ENCODE measurements around the gene SLC8A3.
"Not testable (repeated sequence)": the region's sequence is repeated elsewhere in the genome, so short reads cannot be mapped to it uniquely, and the experiment has no call there.

SLC8A3 gene, protein sequence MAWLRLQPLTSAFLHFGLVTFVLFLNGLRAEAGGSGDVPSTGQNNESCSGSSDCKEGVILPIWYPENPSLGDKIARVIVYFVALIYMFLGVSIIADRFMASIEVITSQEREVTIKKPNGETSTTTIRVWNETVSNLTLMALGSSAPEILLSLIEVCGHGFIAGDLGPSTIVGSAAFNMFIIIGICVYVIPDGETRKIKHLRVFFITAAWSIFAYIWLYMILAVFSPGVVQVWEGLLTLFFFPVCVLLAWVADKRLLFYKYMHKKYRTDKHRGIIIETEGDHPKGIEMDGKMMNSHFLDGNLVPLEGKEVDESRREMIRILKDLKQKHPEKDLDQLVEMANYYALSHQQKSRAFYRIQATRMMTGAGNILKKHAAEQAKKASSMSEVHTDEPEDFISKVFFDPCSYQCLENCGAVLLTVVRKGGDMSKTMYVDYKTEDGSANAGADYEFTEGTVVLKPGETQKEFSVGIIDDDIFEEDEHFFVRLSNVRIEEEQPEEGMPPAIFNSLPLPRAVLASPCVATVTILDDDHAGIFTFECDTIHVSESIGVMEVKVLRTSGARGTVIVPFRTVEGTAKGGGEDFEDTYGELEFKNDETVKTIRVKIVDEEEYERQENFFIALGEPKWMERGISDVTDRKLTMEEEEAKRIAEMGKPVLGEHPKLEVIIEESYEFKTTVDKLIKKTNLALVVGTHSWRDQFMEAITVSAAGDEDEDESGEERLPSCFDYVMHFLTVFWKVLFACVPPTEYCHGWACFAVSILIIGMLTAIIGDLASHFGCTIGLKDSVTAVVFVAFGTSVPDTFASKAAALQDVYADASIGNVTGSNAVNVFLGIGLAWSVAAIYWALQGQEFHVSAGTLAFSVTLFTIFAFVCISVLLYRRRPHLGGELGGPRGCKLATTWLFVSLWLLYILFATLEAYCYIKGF

DNA sequence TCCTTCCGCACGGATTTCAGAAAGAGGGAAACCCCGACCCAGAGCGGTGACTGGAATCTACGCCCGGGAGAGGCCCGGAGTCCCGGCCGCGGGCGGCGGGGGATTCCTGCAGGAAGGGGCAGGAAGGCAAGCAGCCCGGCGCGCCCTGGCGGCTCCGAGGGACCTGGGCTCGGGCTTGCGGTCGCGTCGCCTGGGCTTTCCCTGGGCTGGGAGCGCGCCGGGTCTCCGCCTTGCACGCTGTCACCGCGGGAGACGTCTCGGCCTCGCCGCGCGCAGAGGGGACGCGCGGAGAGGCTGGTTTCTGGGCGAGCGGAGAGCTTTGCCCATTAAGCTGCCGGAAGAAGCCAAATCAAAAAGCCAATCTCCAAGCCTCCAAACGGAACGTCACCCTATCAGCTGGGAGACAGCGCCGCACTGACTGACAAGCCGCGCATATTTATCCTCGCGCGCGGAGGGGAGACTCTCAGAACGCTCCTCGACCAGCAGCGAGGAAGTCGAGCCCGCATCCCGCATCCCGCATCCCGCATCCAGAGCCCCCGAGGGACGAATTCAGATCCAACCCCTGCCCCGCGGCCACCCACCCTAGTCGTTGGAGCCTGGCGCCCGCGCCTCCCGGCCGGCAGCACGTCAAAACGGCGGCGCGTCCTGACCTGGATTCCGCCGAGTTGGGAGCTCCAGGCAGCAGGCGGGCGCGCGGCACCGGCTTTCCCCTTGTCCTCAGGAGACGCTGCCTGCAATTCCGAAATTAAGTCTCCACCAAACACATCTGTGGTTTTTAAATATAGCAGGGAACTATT lies at the start of gene SLC8A3:
SLC8A3 (minus strand) TSS at position 293 of the 797 bp plus-strand sequence. CDS start 20,529 bp downstream, outside the sequence.
- peak; percentile 90 for DNase-seq

DNA sequence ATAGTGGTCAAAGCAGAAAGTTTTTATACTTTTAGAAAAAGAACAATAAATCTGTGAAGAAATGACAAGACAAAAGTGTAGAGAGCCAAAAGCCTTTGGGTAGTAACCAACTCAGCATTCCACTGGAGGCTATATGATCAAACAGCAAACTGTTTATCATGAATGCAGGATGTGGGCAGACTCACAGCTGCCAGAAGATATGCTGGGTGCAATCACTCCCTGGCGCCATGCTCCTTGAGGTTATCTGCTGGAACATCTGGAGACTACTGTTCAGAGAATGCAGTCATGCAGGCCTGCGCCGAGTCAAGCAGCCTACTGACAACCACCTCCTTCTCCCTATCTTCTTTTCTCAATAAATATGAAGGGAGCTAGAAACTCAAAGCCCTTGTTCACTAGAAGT lies 49.0 kb upstream of the SLC8A3 start:
- DNase-seq: peak; percentile 97

DNA sequence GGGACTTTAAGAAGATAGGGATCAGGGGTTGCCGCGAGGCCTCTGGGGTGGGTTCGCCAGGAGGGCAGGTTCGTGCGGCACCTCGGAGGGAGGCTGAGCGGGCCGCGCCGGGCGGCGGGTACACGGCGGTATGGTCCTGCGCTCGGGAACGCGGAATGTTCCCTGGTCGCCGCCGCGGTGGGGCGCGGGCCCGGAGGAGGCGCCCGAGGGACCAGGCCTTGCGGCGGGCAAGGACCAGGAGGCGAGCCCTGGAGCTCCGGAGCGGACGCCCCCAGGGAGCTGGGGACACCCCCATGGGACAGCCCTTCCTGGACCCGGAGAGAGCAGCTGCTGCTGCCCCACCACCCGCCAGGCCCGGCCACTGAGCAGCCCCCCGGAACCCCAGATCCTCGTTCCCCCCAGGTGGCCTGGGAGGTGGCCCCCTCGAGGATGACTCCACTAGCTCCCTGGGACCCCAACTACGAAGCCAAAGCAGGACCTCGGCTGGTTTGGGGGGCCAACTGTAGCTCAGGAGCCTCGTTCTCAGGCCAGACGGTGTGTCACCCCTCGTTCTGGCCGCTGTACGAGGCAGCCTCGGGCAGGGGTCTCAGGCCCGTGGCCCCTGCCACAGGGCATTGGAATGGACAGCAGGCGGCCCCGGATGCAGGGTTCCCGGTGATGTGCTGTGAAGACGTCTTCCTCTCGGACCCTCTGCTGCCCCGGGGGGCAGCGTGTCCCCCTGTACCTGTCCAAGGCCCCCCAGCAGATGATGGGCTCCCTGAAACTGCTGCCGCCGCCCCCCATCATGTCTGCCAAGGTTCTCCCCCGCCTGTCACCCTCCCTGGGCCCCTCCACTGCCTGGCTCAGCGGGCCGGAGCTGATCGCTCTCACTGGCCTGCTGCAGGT lies 45.6 kb upstream of the SLC8A3 start:
- DNase-seq: no peak

DNA sequence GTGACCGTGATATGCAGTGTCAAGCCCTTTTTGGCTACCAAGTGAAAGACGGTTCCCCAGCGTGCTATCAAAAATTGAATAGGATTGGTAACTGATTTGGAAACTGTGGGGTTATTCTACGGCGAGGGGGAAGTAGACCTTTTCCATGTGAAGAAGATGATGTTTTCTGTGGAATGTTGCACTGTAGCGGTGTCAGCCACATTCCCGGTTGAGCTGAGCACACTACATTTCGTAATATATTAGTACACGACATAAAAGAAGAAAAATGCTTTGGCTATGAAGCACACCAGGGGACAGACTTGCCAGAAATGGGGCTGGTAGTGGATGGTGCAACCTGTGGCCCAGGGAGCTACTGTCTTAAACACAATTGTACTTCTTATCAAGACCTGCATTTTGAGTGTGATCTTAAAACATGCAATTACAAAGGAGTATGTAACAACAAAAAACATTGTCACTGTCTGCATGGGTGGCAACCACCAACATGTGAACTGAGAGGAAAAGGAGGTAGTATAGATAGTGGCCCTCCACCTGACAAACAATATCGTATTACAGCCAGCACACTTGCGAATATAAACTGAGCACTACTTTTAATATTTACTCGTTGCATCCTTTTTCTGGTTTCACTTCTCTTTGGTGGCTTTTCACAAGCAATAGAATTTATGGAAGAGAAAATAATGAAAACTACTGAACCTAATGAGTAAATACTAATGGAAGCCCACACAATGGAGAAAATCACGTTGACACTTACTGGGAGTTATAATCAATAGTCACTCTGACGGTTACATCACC lies 43.2 kb upstream of the SLC8A3 start:
- DNase-seq: not testable (repeated sequence)

DNA sequence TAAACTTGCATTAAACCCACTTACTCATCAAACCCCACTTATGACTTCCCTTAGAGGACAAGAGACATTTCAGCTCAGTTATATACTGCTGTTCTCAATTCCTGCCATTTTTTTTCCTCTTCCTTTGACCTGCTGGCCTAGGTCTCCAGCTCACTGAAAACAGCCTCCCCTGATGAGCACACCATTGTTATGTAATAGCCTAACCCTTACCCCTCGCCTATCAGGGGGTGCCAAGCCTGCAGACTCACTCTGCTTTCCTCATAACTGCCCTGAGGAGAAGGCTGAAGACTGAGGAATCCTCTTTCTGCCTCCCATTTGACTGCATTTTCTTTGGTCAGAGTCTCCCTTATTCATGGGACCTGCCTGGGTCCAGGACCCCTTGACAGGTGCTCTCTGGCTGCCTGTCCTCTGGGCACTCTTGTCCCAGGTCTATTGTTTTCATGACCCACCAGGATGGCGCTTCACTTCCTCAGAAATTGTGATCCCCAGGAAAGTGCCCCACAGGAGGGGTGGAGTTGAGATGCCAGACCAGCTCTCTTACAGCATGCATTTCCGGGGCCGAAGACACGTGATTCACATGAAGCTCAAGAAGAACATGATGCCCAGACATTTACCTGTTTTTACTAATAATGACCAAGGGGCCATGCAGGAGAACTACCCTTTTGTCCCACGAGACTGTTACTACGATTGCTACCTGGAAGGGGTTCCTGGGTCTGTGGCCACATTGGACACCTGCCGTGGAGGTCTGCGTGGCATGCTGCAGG lies 41.3 kb upstream of the SLC8A3 start:
- not testable (repeated sequence) for DNase-seq

DNA sequence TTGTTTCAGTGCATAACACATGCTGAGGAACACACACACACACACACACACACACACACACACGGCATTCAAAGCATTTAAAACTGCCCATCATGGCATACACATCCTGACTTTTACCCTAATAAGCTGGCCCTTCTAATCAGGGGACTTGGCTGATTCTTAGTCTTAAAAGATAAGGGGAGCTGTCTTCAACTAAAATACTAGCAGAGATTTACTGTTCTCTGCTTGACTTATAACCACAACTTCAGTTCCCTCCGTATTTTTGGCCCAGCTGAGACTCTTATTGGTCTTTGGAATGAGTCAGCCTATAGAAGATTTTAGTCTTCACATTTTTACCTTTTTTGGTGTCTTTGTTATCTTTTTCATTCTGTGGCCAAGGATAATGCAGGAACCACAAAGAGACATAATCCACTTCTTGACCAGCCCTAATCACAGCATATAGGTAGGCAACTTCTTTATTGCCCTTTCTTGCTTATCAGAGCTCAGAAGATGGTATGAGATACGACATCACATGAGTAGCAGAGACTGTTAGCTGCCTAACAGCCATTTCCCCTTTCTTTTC lies 25.1 kb upstream of the SLC8A3 start:
- peak; percentile 64 for DNase-seq

DNA sequence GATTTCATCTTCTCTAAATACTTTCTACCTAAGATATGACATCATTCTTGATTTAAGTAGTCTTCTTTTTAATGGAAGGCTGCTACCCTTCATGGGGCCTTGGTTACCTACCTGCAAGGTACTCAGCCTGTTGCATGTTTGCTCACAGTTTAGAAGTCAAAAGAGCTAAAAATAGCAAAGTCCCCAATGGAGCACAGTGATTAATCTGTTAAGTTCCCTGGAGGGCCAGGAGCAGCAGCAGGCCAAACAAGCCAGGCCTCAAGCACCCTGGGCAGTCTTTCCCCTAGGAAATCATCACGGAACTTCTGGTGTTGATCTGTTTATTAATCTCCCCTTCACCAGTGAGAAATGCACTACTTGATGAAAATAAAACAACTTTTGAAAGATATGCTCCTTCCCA lies 24.0 kb upstream of the SLC8A3 start:
- no peak for DNase-seq

DNA sequence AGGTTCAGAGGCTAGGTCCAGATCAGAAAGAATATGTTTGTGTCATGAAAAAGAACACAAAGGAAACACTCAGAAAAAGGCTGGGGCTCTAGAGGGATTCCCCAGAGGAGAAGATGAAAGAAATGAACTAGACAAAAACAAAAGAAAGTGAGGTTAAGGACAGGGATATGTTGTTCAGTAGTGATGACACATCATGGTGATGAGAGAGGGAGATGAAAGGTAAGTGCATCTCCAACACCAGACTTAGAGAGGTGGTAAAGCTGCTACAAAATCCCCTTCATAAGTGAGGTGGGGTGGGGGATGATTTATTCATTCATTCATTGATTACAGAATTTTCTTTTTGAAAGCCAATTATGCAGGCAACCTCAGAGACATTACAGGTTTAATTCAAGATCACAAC lies 19.6 kb upstream of the SLC8A3 start:
- DNase-seq: no peak

DNA sequence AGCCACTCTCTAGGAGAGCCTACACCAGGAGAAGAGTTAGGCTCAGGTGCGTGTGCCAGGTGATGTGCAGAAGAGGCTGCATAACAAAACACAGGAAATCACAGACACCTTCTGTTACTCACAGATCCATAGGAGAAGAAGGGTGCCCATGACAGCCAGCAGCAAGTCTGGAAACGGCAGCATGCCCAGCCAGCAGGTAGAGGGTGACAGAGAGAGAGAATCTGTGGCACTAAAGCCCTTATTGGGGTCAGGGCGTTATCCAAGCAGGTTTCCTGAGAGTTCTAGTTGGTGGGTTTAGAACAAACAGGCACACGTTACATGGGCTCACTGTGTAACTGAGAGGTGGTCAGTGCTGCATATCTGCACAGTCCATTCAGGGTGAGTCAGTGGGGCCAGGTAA lies 14.9 kb upstream of the SLC8A3 start:
- no peak for DNase-seq

DNA sequence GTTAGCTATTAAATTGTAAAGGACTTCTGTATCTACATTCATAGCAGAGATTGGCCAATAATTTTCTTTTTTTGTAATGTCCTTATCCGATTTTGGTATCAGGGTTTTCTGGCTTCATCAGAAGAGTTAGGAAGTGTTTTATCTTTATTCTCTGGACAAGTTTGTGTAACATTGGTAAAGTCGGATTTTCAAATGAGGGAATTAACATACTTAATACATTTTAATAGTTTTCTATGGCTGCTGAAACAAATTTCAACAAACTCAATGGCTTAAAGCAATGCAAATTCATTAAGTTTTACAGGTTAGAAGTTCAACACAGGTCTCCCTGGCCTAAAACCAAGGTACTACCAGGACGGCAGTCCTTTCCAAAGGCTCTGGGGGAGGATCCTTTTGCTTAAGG lies 13.2 kb upstream of the SLC8A3 start:
- no peak for DNase-seq

DNA sequence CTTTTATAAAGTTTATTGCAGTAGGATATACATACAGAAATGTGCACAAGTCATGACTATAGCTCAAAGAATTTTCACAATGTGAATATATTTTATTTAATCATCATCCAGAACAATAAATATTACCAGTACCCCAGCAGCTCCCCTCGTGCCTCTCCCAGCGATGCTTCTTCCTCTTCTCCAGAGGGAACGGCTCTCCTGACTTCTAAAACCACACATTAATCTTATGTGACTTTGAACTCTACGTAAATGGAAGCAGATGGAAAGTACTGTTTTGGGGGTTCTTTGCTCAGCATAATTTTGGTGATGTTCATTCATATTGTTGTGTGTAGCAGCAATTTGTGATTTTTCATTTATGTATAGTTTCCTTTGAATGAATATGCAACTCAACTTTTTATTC lies 4.6 kb upstream of the SLC8A3 start:
- DNase-seq: no peak

DNA sequence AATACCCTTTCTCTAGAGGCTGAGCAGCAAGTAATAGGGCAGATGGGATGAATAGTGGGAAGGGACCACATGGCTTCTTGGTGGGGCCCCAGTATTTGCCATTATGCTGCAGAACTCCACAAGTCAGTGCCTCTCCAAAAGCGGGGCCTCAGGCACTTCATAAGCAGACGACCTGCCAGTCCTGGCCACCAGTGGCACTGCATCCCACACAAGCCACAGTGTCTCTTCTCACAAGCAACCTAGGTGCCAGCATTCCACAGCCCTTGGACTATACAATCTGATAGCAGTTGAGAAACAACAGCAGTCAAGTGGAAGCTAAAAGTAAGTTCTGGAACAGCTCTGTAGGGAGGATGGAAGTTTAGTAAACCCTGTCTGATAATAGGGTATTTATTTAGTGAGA lies 4.2 kb upstream of the SLC8A3 start:
- peak; percentile 67 for DNase-seq

DNA sequence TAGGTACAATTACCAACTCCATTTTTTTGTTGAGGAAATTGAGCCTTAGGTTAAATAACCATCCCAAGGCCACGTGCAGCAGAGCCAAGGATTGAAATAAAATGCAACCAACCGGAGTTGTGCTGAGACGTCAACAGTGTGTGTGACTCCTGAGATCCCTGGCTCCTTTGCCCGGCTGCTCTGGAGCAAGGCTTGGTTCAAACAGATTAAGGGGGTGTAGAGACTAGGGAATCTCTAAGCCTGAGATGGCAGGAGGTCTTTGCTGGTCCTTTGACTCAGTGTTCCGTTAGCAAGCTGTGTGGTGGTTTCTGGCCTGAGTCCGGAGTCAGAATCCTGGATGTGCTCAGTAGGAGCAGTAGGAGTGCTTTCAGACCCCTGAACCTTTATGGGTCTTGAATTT lies 1.4 kb upstream of the SLC8A3 start:
- no peak for DNase-seq

DNA sequence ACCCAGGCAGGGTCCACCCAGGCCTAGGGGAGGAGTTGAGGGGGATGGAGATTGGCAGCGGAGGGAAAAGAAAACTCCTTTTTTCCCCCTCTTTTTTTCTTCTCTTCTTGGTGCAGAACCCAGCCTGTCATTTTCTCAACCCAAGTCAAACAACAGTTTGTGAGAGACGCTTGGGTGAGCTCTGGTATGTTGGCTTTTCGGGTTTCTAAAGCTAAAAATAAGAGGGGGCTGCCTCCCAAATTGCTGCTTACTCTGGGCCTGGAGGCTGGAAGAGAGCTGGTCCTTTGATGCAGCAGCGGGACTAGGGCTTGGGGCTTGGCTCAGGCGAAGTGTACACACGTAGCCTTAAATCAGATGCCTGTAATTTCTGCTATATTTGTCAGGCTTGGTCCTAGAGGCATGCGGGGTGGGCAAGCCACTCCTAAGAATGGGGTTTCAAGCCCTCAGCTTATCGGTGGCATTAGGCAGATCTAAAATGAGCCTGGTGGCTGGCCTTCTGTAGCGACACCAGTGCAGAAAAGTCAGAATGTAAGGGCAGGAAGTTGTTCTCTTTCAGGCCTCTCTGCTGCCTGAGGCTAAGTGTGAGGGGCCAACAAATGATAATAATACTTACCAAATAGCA lies 816 bp upstream of the SLC8A3 start:
- peak; percentile 67 for DNase-seq

DNA sequence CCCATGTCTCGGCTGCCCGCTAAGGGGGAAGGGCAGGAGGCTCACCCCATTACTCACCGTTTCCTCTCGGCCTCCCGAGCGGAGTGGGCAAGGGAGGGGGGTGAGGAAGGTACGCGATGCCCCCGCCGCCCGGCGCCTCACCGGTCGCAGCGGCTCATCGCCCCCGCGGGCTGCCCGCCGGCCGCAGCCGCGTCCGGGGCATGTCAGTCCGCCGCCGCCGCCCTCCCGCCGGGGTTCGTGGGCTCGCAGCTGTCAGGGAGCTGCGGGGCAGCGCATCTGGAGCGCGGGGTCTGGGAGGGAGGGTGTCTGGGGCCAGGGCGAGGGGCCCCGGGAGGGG lies 461 bp downstream of the SLC8A3 start:
- peak; percentile 53 for DNase-seq

DNA sequence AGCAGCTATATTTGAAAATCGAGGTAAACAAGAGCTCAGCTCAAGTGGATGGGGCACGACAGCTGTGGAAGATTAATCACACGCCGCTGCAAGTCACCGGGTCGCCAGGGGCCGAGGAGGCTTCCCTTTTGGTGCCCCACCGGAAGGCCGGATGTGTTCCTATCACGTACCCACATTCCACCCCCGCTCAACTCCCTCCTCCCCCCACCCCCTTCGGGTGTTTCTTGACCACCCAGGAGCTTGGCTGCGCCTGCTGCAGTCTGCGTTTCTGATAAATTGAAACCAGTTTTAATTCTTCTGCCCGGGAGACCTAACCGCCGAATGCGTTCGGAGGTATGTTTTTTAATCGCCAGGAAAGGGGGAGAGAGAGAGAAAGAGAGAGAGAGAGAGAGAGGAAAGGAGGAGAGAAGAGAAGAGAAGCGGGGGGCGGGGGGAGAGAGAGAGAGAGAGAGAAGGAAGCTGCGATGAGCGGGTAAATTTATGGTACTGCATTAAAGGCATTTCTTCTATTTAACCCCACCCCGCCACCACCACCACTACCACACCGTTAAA lies 1.8 kb downstream of the SLC8A3 start:
- DNase-seq: peak; percentile 95

DNA sequence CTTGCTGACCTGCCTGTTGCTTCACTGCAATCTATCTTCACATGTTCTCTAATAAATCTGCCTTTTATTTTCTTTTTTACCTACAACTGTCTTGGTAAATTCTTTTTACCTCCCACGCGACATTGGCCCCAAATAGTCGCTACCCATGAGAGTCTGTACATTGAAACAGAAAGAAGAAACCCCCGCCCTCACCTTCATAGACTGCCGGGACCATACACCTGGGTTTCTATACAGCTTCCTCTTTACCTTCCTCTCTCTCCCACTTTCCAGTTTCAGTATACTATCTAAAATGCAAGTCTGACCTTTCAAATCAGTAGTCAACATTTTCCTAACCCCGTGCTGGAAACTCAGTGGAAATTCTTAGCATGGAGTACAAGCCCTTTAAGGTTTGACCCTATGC lies 4.8 kb downstream of the SLC8A3 start:
- DNase-seq: no peak

DNA sequence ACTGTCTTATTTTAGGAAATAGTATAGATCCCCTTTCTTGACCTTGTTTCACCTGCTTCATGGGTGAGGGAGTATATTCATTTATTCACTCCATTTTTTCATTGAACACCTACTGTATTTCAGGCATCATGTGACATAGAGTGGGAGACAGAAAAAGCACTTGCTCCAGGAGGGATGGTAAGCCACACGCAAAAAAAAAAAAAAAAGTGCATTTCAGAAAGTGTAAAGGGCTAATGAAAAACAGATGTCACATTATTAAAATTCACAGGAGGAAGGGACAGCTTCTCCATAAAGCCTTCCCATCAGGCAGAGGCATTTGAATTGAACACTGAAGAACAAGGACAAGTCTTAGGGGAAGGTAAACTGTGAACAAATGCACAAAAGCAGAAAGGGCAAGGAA lies 7.5 kb downstream of the SLC8A3 start:
- DNase-seq: no peak

DNA sequence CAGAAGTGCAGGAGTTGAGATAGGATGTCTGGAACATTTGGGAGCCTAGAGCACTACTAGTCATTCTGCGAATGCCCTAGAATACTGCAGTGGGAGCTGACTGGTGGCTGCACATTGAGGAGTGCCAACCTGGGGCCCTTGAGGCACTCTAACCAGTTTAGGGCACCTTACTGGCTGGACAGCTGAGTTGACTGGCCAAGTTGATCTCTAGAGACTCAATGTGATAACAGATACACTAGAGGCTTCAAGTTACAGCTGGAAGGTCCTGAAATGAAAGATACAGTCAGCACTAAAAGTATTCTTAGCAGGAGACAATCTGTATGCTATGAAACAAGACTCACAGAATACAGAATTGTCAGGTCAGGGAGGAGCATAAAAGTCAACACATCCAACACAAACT lies 8.0 kb downstream of the SLC8A3 start:
- no peak for DNase-seq
